Lung (tissue), 12 donors: Measurements from ENCODE around the gene VDAC1. TPM values are rescaled to one million over a fixed set of nuclear protein-coding genes. Genes with fewer than 3 reads are reported as not detected.

Source experiments
- ATAC-seq: fragments of 200-7000 bp; cut with Tn5 transposase; one replicate; pipeline ENCODE4 v1.9.1; 2020; ENCODE audit warnings: moderate number of reproducible peaks; ENCODE audit not compliant: insufficient read depth, low FRiP score
- DNase-seq, 3 donors: peaks; one replicate each; pipeline ENCODE4 v3.0.0-alpha.2; 2013 to 2017
- H3K27ac ChIP-seq, 2 donors: one replicate each; pipeline ENCODE4 v1.5.1; 2013; ENCODE audit warnings: mild to moderate bottlenecking in 2 of 2, moderate library complexity in 2 of 2, control low read depth in 1 of 2, inconsistent platforms in 1 of 2, low read depth in 1 of 2, low read length in 1 of 2
- H3K27me3 ChIP-seq, 3 donors: one replicate each; pipeline ENCODE4 v1.5.1; 2013; ENCODE audit warnings: low read length in 2 of 3; ENCODE audit not compliant: control insufficient read depth in 3 of 3, insufficient read depth in 3 of 3
- H3K36me3 ChIP-seq, 4 donors: one replicate each; pipeline ENCODE4 v1.5.1; 2013; ENCODE audit warnings: low read length in 4 of 4, mild to moderate bottlenecking in 1 of 4, moderate library complexity in 1 of 4; ENCODE audit not compliant: control insufficient read depth in 4 of 4, insufficient read depth in 4 of 4
- H3K4me1 ChIP-seq, 5 donors: one replicate each; pipeline ENCODE4 v1.5.1; 2013; ENCODE audit warnings: low read length in 5 of 5, mild to moderate bottlenecking in 2 of 5, moderate library complexity in 1 of 5; ENCODE audit not compliant: control insufficient read depth in 5 of 5, insufficient read depth in 5 of 5
- H3K4me3 ChIP-seq: one replicate; pipeline ENCODE4 v1.5.1; 2013; ENCODE audit warnings: mild to moderate bottlenecking, control low read depth, moderate library complexity
- H3K9ac ChIP-seq, 2 donors: one replicate each; pipeline ENCODE4 v1.5.1; 2013; ENCODE audit warnings: low read length in 2 of 2, control low read depth in 1 of 2; ENCODE audit not compliant: insufficient read depth in 1 of 2
- H3K9me3 ChIP-seq, 4 donors: one replicate each; pipeline ENCODE4 v1.5.1; 2013; ENCODE audit warnings: low read length in 3 of 4, mild to moderate bottlenecking in 1 of 4, moderate library complexity in 1 of 4; ENCODE audit not compliant: control insufficient read depth in 4 of 4, insufficient read depth in 3 of 4
- CTCF ChIP-seq: IDR thresholded peaks from 2 replicates; pipeline ENCODE4 v1.5.1; 2012; ENCODE audit warnings: mild to moderate bottlenecking; ENCODE audit errors: control extremely low read depth, extremely low read depth
- WGBS, 2 donors: extraction: QIAGEN DNeasy Blood & Tissue Kit; methylation state at CpG; one replicate each; pipeline ENCODE4 v1.1.7; 2013; 5-methylcytosine and 5-hydroxymethylcytosine counted together
- polyA plus RNA-seq, 2 donors: library from polyadenylated mRNA; stranded (reverse); fragments of 200-250 nt; gene quantifications; one replicate each; pipeline ENCODE4 v1.2.1, GENCODE V29; 2013
- total RNA-seq, 2 donors: library from RNA; depleted of rRNA in 1 of 2; stranded (reverse); fragments of >200 nt in 1 of 2; gene quantifications; one replicate each; pipeline ENCODE4 v1.2.1, GENCODE V29; 2014 to 2021
- donor health status: control.
- donor health status: control.
- donor health status: Bipolar disorder and iron deficiency.
- donor health status: healthy.
- donor health status: DM: yes; HTN: yes; CAD: no.

Gene VDAC1
- total and polyA plus RNA-seq, 4 donors: 107 to 136 (median 120) TPM

- Histone ChIP-seq H3K9me3 (no peaks in the 10 kb centered on the region), H3K9ac (no peak overlapping the region), H3K4me3 (no peak overlapping the region), H3K36me3 (peaks cover 4 to 16% (median 11%) of the 10 kb centered on the region in 4 donors), H3K27me3 (no peaks in the 10 kb centered on the region), H3K27ac (peak overlapping the region; percentile 44 to 83), H3K4me1 (peaks cover 0 to 8% (median 5%) of the 10 kb centered on the region in 5 donors)
- DNase-seq (no peak), ATAC-seq (no peak)
- no peak for TF ChIP-seq CTCF
- WGBS, 2 donors: 83 to 87% methylated on average over 10 of the region's 10 CpGs
These were observed 51.1 kb downstream of the VDAC1 start for GRCh38 chr5:133953568-133954145.

GRCh38 chr5:133952729-133953567, 51.8 kb downstream of the VDAC1 start:
- Histone ChIP-seq H3K27ac (peak overlapping the region; percentile 61 to 83), H3K9me3 (no peaks in the 10 kb centered on the region), H3K4me3 (no peak overlapping the region), H3K27me3 (no peaks in the 10 kb centered on the region), H3K9ac (no peak overlapping the region), H3K36me3 (peaks cover 4 to 16% (median 9%) of the 10 kb centered on the region in 4 donors), H3K4me1 (peaks cover 0 to 8% (median 5%) of the 10 kb centered on the region in 5 donors)
- peak; percentile 34 to 90 (median 70) for DNase-seq
- no peak for TF ChIP-seq CTCF
- ATAC-seq: peak; percentile 86
- WGBS, 2 donors: 77 to 83% methylated on average over 10 of the region's 10 CpGs

- no peak for TF ChIP-seq CTCF
- 91 to 92% methylated on average over 7 of the region's 7 CpGs for WGBS, 2 donors
- H3K9ac ChIP-seq: no peak overlapping the region
- no peaks in the 10 kb centered on the region for H3K9me3 ChIP-seq
- no peak overlapping the region for H3K4me3 ChIP-seq
- peaks cover 0 to 8% (median 3%) of the 10 kb centered on the region in 5 donors for H3K4me1 ChIP-seq
- no peak for ATAC-seq
- H3K27me3 ChIP-seq: no peaks in the 10 kb centered on the region
- DNase-seq: peak in 2 of 3 donors; percentile 61 to 77
- H3K27ac ChIP-seq: peak overlapping the region in 1 of 2 donors; percentile 83
- peaks cover 1 to 7% (median 6%) of the 10 kb centered on the region in 4 donors for H3K36me3 ChIP-seq
These were observed 53.8 kb downstream of the VDAC1 start for GRCh38 chr5:133950821-133951612.
